NAMALWA (cell line): ENCODE measurements around the gene PPP2R5A.
"Not testable (repeated sequence)": the region's sequence is repeated elsewhere in the genome, so short reads cannot be mapped to it uniquely, and the experiment has no call there.

ENCODE experiments used
- DNase-seq: peaks from one replicate; pipeline ENCODE4 v3.0.0-alpha.2; 2015; ENCODE audit warnings: low spot score

PPP2R5A gene

DNA sequence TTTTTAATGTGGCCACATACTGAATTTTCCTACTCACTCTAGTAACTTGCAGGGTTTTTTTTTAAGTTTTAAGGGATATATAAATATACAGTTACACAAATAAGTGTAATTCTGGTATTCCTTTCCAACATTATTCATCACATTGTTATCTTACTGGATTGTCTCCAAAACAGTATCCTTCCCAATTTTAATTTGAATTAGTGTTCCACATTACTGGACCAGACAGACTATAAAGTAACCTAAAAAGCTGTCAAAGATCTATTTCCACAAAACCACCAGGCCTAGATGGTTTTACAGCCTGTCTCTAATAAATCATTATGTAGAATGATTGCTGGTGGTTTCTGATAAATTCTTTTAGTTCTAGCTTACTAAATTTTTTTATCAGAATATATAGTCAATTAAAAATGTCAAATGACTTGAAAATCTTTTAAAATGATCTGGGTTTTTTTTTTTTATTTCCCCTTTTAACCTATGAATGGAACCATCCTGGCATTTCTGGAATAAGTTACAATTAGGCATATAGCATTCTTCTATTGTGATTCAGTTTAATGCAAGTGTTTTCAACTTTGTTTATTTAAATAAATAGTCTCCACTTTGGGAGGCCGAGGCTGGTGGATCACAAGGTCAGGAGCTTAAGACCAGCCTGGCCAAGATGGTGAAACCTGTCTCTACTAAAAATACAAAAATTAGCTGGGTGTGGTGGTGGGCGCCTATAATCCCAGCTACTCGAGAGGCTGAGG lies 70.2 kb downstream of the PPP2R5A start:
- DNase-seq, result no peak

DNA sequence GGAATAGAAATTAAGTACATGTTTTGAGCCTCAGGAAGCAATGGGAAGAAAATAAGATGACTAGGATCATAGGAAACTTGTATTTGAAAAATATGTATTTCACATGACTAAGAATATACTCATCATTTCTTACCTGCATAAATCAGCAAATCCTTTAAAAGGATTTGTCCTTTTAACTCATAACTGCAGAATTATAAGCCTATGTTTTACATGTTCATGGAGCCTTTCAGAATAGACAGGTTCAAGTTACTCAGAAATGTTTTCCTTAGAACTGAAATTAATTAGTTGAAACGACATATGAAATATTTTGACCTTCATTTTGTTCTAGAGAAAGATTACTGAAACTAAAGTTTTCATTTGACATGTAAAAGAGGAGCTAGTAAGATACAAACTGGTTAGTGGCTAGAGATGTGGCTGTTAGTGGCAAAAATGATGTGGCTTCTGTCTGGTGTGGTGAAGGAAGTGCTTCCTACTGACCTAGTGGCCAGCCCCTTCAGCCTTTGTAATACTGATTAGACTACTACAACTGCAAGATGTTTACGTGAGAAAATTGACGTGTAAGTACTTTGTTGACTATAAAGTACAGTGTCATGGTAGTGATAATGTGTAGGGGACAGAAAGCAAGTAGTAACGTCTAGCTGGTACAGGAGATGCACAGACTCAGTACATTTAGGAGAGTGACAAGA lies 74.7 kb downstream of the PPP2R5A start:
- no peak for DNase-seq

DNA sequence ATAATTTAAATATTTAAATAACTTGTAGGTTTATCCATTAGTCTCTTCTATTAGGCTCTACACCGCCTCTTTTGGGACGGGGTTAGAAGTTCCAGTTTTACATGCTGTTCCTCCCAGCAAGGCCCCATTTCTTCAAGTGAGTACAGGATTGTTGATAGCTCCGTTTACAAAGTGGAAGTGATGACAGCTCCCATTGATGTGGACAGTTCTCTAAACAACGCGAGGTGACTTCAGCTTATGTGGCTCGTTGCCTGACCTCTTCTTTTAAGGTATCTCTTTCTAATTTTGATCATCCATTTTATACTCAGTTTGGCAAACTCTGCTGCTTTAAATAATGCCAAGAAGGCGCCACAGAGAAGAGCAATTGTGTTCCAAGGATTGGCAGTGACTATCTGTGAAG lies 79.8 kb downstream of the PPP2R5A start:
- DNase-seq, result no peak

DNA sequence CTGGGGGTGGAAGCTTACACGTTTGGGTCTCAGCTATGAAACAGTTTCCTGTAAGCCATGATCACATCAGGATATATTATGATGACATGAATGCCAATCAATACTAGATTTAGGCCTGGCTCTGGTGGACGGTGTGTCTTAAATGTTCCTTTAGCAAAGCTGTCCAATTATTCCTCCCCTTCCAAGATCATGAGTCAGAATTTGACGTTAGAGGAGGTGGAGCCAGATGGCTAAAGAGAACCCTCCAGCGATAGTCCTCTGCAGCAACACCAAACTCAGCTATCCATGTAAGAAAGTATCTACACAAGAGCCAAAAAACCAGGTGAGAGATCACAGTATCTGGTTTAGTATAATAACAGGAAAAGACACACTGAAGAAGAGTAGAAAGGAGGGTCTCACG lies 81.7 kb downstream of the PPP2R5A start:
- no peak for DNase-seq

DNA sequence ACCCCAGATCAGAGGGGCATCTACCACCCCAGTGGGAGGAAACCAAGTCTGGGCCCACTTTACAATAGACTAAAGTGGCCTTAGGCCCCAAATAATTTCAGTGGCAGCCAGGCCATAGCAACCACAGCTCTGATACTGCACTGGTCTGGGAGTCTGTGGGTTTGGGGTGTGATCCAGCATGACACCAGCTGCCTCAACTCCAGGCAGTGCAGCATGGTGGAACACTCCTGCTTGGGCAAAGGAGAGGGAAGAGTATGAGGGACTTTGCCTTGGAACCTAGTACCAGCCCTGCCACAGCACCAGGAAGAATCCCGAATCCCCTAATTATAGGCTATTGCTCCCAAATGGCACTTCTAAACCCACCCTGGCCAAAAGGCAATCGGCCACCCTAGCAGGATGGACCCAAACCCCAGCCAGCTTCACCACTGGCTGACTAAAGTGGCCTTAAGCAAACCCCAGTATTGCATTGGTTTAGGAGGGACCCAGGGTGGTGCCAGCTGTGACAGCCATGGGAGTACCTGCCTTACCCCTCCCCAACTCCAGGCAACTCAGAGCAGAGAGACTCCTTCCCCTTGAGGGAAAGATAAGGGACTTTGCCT lies 82.4 kb downstream of the PPP2R5A start:
- DNase-seq, result no peak

DNA sequence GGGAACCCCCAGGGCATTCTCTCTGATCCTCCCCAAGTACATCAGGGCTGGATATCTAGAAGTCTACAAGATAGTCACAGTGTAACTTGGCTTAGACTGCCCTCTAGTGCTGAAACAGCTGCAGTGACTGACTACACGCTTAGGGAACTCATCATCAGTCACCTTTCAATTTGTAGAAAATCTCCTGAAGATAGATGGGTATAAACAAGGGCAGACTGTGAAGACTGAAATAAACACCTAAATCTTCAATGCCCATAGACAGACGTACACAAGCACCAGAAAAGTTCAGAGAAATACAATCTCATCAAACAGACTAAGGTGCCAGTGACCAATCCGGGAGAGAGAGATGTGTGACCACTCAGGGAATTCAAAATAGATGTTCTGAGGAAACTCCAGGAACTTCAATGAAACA lies 82.9 kb downstream of the PPP2R5A start:
- DNase-seq, result peak; percentile 86

DNA sequence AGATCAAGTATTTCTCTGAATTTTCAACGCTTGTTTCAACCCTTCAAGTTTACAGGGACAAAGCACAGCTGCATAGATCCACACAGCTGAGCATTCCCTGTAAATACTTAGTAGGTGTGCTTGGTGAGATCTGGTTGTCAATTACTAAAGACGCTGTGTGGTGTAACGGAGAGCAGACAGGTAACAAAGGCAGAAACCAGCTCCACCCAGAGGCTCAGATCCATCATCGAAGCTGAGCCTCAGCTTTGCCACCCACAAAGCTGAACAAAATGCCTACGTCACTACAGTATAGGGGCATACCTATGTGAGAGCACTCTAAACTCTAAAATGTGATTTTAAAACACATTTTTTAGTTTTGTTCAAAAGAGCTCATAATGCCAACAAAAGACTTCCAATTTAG lies 90.8 kb downstream of the PPP2R5A start:
- DNase-seq, result no peak

DNA sequence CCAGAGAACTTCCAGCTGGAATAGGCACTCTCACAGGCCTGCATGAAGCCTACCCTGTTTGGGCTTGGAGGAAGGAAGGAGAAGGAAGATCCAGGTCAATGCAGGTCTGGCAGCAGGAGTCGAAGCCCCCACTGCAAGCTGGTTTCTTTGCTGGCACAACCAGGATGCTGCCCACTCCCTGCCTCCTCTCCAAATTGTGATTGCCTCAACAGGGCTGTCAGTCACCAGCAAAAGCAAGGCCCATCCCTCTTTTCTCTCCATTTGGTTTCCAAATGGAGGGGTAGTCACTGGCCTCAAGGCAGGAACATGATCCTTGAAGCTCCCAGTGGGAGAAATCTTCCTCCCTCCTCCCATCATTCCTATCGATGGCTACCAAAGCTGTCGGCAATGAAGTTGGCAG lies 92.4 kb downstream of the PPP2R5A start:
- no peak for DNase-seq

DNA sequence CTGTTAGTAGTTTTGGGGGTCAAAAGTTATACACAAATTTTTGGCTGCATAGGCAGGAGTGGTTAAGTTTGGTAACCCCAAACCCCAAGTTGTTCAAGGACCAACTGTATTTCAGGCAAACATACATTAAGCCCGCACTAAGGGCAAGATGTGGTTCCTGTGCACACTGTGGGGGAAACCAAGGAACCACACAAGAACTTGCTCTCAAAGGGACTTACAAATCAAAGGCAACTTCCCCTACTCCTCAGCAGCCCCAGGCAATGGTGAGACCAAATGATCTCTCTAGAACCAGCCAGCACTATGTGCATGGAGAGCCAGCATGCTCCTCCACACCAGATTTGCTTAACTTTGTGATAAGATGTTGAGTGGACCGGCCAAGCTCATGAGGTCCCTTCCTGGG lies 94.2 kb downstream of the PPP2R5A start:
- no peak for DNase-seq

DNA sequence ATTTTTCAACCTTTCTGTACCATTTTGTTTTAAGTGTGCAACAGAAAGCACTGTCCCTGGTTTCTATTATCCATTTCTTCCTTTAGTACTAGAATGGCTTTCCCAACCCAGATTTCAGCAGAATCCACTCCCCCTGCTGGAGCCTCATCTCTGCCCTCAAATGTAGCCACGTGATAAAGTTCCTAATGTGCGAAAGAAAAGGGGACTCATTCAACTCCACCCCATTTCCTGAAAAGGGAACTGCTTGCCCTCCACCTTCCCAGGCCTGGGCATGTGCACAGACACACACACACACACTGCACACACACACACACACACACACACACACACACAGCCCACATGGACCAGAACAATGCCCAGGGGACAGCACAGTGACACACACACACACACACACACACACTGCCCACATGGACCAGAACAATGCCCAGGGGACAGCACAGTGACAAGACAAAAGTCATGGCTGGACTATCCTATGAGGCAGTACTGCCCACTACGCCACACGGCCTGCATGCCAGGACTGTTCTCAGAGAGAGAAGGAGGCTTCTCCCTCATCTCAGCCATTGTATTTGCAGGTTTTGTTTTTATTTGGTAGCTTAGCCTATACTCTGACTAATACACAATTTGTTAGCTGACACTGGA lies 96.3 kb downstream of the PPP2R5A start:
- DNase-seq, result no peak

DNA sequence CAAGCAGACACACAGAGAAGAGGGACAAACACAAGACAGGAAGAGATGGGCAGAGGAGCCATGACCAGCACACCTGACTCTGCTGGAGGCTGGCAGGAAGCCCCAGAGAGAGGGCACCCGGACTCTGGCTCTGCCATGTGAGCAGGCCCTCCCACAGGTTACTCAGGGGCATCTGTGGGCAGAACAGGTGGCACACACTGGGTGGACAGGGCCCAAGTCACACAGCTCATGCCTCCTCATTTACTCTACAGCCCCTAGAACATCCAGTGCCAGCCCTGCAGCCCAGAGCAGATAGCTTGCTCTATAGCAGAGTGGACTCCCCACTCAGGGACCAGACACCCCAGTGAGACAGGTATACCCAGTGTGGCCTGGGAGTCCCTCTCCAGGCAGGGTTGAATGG lies 100.8 kb downstream of the PPP2R5A start:
- no peak for DNase-seq

DNA sequence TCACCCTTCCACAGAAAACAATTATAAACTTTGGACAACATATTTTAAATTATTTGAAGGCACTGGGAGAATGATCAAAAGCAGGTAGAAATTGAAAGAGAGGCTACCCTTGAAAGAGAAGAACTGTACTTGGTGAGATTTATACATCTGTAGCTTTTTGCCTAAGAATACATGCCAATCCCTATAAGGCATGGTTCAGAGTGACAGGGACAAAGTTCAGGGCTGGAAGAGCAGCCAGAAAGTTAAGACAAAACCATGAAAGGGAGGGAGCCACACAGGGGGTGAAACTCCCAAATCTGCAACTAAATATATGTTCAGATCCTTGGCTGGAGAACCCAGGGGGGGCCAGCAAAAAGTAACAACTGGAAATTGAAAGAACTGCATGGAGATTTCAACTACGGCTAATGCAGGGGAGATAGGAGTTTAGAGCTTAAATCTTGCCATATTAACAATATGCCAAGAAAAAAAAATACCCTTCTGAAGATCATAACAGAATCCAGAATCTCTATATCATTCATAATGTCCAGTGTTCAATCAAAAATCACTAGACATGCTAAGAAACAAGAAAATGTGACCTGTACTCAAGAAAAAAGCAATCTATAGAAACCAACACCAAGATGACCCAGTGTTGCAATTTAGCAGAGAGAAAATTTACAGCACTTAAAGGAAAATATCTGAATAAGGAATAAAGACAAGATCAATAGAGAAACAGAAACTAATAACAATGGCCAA lies 103.9 kb downstream of the PPP2R5A start:
- DNase-seq, result no peak

DNA sequence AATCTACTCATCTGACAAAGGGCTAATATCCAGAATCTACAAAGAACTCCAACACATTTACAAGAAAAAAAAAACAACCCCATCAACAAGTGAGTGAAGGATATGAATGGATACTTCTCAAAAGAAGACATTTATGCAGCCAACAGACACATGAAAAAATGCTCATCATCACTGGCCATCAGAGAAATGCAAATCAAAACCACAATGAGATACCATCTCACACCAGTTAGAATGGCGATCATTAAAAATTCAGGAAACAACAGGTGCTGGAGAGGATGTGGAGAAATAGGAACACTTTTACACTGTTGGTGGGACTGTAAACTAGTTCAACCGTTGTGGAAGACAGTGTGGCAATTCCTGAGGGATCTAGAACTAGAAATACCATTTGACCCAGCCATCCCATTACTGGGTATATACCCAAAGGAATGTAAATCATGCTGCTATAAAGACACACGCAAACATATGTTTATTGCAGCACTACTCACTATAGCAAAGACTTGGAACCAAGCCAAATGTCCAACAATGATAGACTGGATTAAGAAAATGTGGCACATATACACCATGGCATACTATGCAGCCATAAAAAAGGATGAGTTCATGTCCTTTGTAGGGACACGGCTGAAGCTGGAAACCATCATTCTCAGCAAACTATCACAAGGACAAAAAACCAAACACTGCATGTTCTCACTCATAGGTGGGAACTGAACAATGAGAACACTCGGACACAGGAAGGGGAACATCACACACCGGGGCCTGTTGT lies 110.6 kb downstream of the PPP2R5A start:
- DNase-seq, result not testable (repeated sequence)

DNA sequence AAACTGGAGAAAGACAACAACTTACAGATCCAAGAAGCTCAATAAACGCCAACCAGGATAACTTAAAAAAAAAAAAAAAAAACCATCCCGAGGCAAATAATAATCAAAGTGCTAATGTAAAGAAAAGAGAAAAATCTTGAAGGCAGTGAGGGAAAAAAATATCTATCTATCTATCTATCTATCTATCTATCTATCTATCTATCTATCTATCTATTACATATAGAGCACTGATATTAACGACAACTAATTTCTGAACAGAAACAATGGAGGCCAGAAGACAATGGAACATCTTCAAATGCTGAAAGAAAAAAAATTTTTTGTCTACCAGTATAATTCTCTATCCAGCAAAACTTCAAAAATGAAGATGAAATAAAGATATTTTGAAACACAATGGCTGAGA lies 111.4 kb downstream of the PPP2R5A start:
- DNase-seq, result no peak

DNA sequence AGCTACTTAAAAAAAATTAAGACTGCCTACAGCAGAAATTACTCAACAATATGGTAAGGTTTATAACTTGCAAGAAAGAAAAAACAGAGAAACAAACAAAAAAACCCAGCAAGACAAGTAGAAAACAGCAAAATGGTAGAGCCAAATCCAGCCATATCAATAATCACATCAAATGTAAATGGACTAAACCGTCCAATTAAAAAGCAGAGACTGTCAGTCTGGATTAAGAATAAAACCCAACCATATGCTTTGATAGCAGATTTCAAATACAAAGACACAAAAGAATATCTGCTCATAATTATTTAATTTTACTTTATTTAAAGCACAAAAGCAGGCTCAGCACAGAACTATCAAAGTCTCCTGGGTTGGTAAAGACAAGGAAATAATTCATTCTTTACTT lies 112.0 kb downstream of the PPP2R5A start:
- no peak for DNase-seq

DNA sequence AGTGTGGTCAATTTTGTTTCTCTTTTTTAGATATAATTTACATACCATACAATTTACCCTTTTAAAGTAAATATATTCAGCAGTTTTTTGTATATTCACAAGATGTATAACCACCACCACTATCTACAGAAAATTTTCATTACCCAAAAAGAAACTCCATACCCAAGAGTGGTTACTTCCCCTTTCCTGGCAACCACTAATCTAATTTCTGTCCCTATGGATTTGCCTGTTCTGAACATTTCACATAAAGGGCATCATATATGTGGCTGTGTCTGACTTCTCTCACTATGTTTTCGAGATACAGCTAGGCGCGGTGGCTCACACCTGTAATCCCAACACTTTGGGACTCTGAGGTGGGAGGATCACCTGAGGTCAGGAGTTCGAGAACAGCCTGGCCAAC lies 115.8 kb downstream of the PPP2R5A start:
- DNase-seq, result no peak

DNA sequence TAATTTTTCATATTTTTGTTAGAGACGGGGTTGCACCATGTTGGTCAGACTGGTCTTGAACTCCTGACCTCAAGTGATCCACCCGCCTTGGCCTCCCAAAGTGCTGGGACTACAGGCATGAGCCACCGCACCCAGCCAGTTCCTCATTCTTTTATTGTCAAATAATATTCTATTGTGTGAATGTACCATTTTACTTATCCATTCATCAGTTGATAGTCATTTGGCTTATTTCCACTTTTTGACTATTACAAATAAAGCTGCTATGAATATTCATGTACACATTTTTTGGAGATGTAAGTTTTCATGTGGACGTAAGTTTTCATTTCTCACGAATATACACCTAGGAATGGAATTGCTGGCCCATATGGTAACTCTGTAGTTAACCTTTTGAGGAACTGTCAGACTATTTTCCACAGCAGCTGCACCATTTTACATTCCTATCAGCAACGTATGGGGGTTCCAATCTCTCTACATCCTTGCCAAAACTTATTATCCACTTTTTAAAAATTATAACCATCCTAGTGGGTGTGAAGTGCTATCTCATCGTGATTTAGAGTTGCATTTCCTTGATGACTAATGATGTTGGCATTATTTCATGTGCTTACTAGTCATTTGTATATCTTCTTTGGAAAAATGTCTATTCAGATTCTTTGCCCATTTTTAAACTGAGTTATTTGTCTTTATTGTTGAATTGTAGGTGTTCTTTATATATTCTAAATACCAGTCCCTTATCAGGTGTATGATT lies 116.8 kb downstream of the PPP2R5A start:
- DNase-seq, result no peak

DNA sequence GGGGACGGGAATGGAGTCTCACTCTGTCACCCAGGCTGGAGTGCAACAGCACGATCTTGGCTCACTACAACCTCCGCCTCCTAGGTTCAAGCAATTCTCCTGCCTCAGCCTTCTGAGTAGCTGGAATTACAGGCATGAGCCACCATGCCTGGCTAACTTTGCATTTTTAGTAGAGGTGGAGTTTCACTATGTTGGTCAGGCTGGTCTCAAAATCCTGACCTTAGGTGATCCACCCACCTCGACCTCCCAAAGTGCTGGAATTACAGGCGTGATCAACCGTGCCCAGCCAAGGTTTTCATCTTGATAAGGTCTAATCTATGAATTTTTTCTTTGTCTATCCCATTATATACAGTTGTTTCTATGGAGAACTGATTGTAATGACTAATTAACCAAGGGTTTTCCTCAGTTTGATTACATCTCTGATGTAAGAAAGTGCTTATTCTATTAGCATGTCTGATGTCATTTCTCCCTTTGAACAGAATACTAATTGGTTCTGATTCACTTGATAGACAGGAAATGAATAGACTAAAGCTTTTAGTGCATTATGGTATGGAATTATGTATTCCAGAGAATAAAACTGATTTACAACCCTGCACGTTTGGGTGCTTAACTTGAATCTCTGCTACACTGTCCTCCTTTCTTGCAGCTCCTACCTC lies 117.6 kb downstream of the PPP2R5A start:
- DNase-seq, result no peak

DNA sequence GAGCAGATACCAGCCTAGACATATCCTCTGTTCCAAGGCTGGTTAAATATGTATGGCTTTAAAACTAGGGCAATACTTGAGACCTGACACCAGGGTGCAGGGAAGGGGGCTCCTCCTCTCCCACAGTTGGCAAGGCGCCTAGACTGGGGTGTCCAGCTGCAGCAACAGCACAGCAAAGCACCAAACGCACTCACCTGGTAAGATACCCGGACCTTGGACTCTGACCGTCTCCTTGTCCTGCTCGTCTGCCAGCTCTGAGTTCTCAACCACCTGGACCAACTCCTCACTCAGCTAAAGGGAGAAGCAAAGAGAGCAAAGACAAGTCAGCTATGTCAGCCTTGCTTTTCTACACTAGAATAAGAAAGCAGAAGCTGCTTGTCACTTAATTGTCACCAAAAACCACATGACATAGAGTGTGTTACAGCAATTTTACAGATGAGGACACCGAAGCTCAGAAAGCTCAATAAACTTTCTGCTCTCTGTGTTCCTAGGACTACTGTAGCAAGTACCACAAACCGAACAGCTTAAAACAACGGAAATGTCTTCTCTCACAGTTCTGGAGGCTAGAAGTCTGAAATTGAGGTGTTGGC lies 125.1 kb downstream of the PPP2R5A start:
- no peak for DNase-seq
